GM12872 (cell line): ENCODE data around the gene PICALM.

Source experiments
- CTCF ChIP-seq: IDR thresholded peaks from 3 replicates; pipeline ENCODE4 v1.5.1; 2011; ENCODE audit warnings: low read depth, mild to moderate bottlenecking, low read length, moderate library complexity; ENCODE audit not compliant: insufficient read depth

PICALM gene

GRCh38 chr11:86003654-86004053 is 65.2 kb downstream of the PICALM start:
- TF ChIP-seq CTCF = no peak

- TF ChIP-seq CTCF = no peak
Measured at GRCh38 chr11:86002431-86002830, 66.5 kb downstream of the PICALM start.

- no peak for TF ChIP-seq CTCF
Measured at GRCh38 chr11:85991508-85991907, 77.4 kb downstream of the PICALM start.

- no peak for TF ChIP-seq CTCF
Measured at GRCh38 chr11:85989746-85990145, 79.1 kb downstream of the PICALM start.

GRCh38 chr11:85988780-85989179 is 80.1 kb downstream of the PICALM start:
- TF ChIP-seq CTCF = no peak

GRCh38 chr11:85977751-85978160 is 91.1 kb downstream of the PICALM start:
- no peak for TF ChIP-seq CTCF

GRCh38 chr11:85976525-85976924 is 92.4 kb downstream of the PICALM start:
- TF ChIP-seq CTCF = no peak

GRCh38 chr11:85974122-85974521 is 94.8 kb downstream of the PICALM start:
- TF ChIP-seq CTCF = no peak
